Measurements from ENCODE around the gene KSR1.

KSR1 gene

GRCh38 chr17:27608328-27609230, 152.3 kb downstream of the KSR1 start:
- POLR2A ChIA-PET, result no interaction called here
- no peak for TF ChIP-seq CTBP1 (IDR thresholded peaks at IDR 0.05; ENCODE audit: borderline replicate concordance)
- TF ChIP-seq TARDBP (IDR thresholded peaks at IDR 0.05), result no peak
- no peak for TF ChIP-seq FOXM1 (IDR thresholded peaks at IDR 0.05; ENCODE audit: borderline replicate concordance)
- TF ChIP-seq LEF1 (IDR thresholded peaks at IDR 0.05; ENCODE audit: borderline replicate concordance), result no peak
- no peak for TF ChIP-seq FOXK2 (IDR thresholded peaks at IDR 0.05)
- no peak for TF ChIP-seq HDGF (IDR thresholded peaks at IDR 0.05; ENCODE audit: borderline replicate concordance)
- no peak for TF ChIP-seq SUZ12 (IDR thresholded peaks at IDR 0.05)
- no peak for TF ChIP-seq NFRKB (IDR thresholded peaks at IDR 0.05)
- no peak for TF ChIP-seq ELF4 (IDR thresholded peaks at IDR 0.05)
- TF ChIP-seq FOXA1 (IDR thresholded peaks at IDR 0.05), result no peak
- TF ChIP-seq, protein P1, sequence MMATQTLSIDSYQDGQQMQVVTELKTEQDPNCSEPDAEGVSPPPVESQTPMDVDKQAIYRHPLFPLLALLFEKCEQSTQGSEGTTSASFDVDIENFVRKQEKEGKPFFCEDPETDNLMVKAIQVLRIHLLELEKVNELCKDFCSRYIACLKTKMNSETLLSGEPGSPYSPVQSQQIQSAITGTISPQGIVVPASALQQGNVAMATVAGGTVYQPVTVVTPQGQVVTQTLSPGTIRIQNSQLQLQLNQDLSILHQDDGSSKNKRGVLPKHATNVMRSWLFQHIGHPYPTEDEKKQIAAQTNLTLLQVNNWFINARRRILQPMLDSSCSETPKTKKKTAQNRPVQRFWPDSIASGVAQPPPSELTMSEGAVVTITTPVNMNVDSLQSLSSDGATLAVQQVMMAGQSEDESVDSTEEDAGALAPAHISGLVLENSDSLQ (IDR thresholded peaks at IDR 0.05), result no peak
- no peak for TF ChIP-seq SP1 (IDR thresholded peaks at IDR 0.05)
- TF ChIP-seq ARNT (IDR thresholded peaks at IDR 0.05), result no peak
- TF ChIP-seq L3MBTL2 (conservative IDR thresholded peaks at IDR 0.05), result no peak
- no peak for TF ChIP-seq ZNF384 (IDR thresholded peaks at IDR 0.05)
- TF ChIP-seq BHLHE40 (IDR thresholded peaks at IDR 0.05; ENCODE audit: borderline replicate concordance), result no peak
- no peak for DNase-seq (ENCODE audit: extremely low spot score)
- CTCF ChIA-PET, result no interaction called here

- ChIA-PET POLR2A (no interaction called here), CTCF (interaction anchor here (0.5 to 0.6 kb wide), 2 partner anchors 41 to 372 kb away, joined by 4 read pairs; no protein-coding TSS in a partner anchor)
- peak; percentile 14 for DNase-seq (ENCODE audit: extremely low spot score)
- TF ChIP-seq FOXA1 (IDR thresholded peaks at IDR 0.05) (no peak), SP1 (IDR thresholded peaks at IDR 0.05) (no peak), NFRKB (IDR thresholded peaks at IDR 0.05) (no peak), TARDBP (IDR thresholded peaks at IDR 0.05) (no peak)
Measured at GRCh38 chr17:27609611-27610303, 153.5 kb downstream of the KSR1 start.

GRCh38 chr17:27610304-27610677, 154.0 kb downstream of the KSR1 start:
- no peak for DNase-seq (ENCODE audit: extremely low spot score)
- TF ChIP-seq ARNT (IDR thresholded peaks at IDR 0.05) (no peak), FOXM1 (IDR thresholded peaks at IDR 0.05; ENCODE audit: borderline replicate concordance) (no peak), LEF1 (IDR thresholded peaks at IDR 0.05; ENCODE audit: borderline replicate concordance) (no peak), SUZ12 (IDR thresholded peaks at IDR 0.05) (no peak), ZNF384 (IDR thresholded peaks at IDR 0.05) (no peak), BHLHE40 (IDR thresholded peaks at IDR 0.05; ENCODE audit: borderline replicate concordance) (no peak), CTBP1 (IDR thresholded peaks at IDR 0.05; ENCODE audit: borderline replicate concordance) (no peak), HDGF (IDR thresholded peaks at IDR 0.05; ENCODE audit: borderline replicate concordance) (no peak), FOXK2 (IDR thresholded peaks at IDR 0.05) (no peak), SP1 (IDR thresholded peaks at IDR 0.05) (no peak)
- TF ChIP-seq, protein P1 (IDR thresholded peaks at IDR 0.05), result no peak
- POLR2A ChIA-PET, result no interaction called here
- CTCF ChIA-PET, result interaction anchor here (0.5 kb wide), 1 partner anchor 372 kb away, joined by 4 read pairs; no protein-coding TSS in a partner anchor

- TF ChIP-seq FOXA1 (IDR thresholded peaks at IDR 0.05) (no peak), FOXK2 (IDR thresholded peaks at IDR 0.05) (no peak), NFRKB (IDR thresholded peaks at IDR 0.05) (no peak), FOXM1 (IDR thresholded peaks at IDR 0.05; ENCODE audit: borderline replicate concordance) (no peak), BHLHE40 (IDR thresholded peaks at IDR 0.05; ENCODE audit: borderline replicate concordance) (no peak), LEF1 (IDR thresholded peaks at IDR 0.05; ENCODE audit: borderline replicate concordance) (no peak), ZNF384 (IDR thresholded peaks at IDR 0.05) (no peak)
- CTCF ChIA-PET, result no interaction called here
- POLR2A ChIA-PET, result no interaction called here
- no peak for DNase-seq (ENCODE audit: extremely low spot score)
Measured at GRCh38 chr17:27612160-27612770, 156.0 kb downstream of the KSR1 start.

DNA sequence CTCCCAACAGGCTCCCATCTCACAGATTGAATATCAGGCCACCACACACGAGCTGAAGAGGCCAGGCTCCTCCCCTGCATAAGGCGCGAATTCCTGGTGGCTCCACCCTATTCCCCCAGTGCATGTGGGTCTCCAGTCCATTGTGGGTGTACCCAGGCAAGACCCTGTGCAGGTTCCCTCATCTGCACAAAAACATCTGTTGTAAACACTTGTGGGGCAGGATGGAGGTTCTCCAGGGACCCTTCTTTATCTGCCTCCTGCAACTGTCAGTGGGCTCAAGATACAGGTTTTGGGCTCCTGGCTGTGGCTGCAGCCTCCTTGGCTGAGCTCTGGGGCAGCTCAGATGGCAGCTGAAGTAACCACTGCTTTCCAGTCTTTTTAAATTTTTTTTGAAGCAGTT, 157.2 kb downstream of the KSR1 start:
- DNase-seq (ENCODE audit: extremely low spot score), result no peak
- CTCF ChIA-PET, result interaction anchor here (1.0 kb wide), 1 partner anchor 38 kb away, joined by 4 read pairs; no protein-coding TSS in a partner anchor
- POLR2A ChIA-PET, result no interaction called here
- no peak for TF ChIP-seq CTBP1 (IDR thresholded peaks at IDR 0.05; ENCODE audit: borderline replicate concordance)
- no peak for TF ChIP-seq ZNF384 (IDR thresholded peaks at IDR 0.05)
- TF ChIP-seq BHLHE40 (IDR thresholded peaks at IDR 0.05; ENCODE audit: borderline replicate concordance), result no peak
- TF ChIP-seq, protein P1 (IDR thresholded peaks at IDR 0.05), result no peak
- no peak for TF ChIP-seq NFRKB (IDR thresholded peaks at IDR 0.05)
- no peak for TF ChIP-seq FOXK2 (IDR thresholded peaks at IDR 0.05)
- TF ChIP-seq ARNT (IDR thresholded peaks at IDR 0.05), result no peak
- no peak for TF ChIP-seq HDGF (IDR thresholded peaks at IDR 0.05; ENCODE audit: borderline replicate concordance)

DNA sequence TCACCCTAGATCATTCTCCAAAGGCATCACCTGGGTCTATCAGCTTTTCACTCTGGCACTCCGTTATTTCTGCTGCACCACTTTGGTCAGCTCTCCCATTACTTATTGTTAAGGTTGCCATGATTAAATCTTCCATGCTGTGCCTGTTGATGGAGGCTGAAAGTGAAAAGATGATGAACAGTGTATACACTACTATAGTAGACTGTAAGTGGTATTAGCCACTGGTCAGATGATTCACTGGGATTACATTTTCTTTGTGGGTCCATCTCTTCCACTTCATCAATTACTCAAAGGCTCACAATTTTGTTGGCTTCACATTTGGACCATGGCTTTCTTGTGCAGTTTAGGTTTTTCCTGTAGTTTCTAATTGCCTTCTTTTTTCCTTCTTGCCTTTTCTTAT, 158.9 kb downstream of the KSR1 start:
- POLR2A ChIA-PET, result no interaction called here
- TF ChIP-seq FOXA1 (IDR thresholded peaks at IDR 0.05), result no peak
- TF ChIP-seq CTBP1 (IDR thresholded peaks at IDR 0.05; ENCODE audit: borderline replicate concordance), result no peak
- no peak for TF ChIP-seq SUZ12 (IDR thresholded peaks at IDR 0.05)
- TF ChIP-seq ELF4 (IDR thresholded peaks at IDR 0.05), result no peak
- no peak for TF ChIP-seq L3MBTL2 (conservative IDR thresholded peaks at IDR 0.05)
- TF ChIP-seq FOXM1 (IDR thresholded peaks at IDR 0.05; ENCODE audit: borderline replicate concordance), result no peak
- no peak for TF ChIP-seq TARDBP (IDR thresholded peaks at IDR 0.05)
- no peak for TF ChIP-seq HDGF (IDR thresholded peaks at IDR 0.05; ENCODE audit: borderline replicate concordance)
- TF ChIP-seq, protein P1 (IDR thresholded peaks at IDR 0.05), result no peak
- TF ChIP-seq FOXK2 (IDR thresholded peaks at IDR 0.05), result no peak
- TF ChIP-seq SP1 (IDR thresholded peaks at IDR 0.05), result no peak
- TF ChIP-seq BHLHE40 (IDR thresholded peaks at IDR 0.05; ENCODE audit: borderline replicate concordance), result no peak
- no peak for TF ChIP-seq ZNF384 (IDR thresholded peaks at IDR 0.05)
- CTCF ChIA-PET, result no interaction called here

More for the DNA sequence above, 158.9 kb downstream of the KSR1 start:
- DNase-seq (ENCODE audit: extremely low spot score), result no peak
